PC-9 (cell line): ENCODE measurements around the gene CHD5. TPM values are rescaled to one million over a fixed set of nuclear protein-coding genes. Genes with fewer than 3 reads are reported as not detected.

Source experiments
- BruUV-seq: library from RNA; stranded (reverse); fragments of 400-500 nt; replicated peaks from 2 replicates; lab custom pipeline; 2021; lab: Mats Ljungman, UMichigan
- CTCF ChIA-PET: fragments of 300-600 bp; sonication (Branson Sonifier 250); formaldehyde crosslinking; loops from one replicate; lab custom pipeline; 2022; ENCODE audit warnings: antibody characterized with exemption; lab: Charles Lee
- POLR2A ChIA-PET: fragments of 300-600 bp; sonication (Branson Sonifier 250); formaldehyde crosslinking; loops from one replicate; lab custom pipeline; 2022; ENCODE audit warnings: antibody characterized with exemption; ENCODE audit not compliant: unreplicated experiment; lab: Charles Lee
- DNase-seq, 2 experiments: peaks; one replicate each; pipeline versions ENCODE4 v3.0.0 to v3.0.0-alpha.2; 2015 to 2022; ENCODE audit warnings: mixed read lengths in 1 of 2
- H2AFZ ChIP-seq: fragments of 200-600 bp; sonication (generic); 2 replicates; pipeline ENCODE4 v1.8.1; 2017; ENCODE audit warnings: antibody characterized with exemption
- H3F3A ChIP-seq: fragments of 200-600 bp; sonication (generic); 2 replicates; pipeline ENCODE4 v1.8.1; 2017; ENCODE audit warnings: antibody characterized with exemption, mild to moderate bottlenecking, low read depth; ENCODE audit not compliant: insufficient read depth
- H3K27ac ChIP-seq: fragments of 200-600 bp; sonication (generic); 2 replicates; pipeline ENCODE4 v1.6.1; 2016; ENCODE audit warnings: mixed run types
- H3K27me3 ChIP-seq: fragments of 200-600 bp; sonication (generic); 2 replicates; pipeline ENCODE4 v1.6.1; 2016; ENCODE audit warnings: low read depth, mixed run types; ENCODE audit not compliant: insufficient read depth
- H3K36me3 ChIP-seq: fragments of 200-600 bp; sonication (generic); 2 replicates; pipeline ENCODE4 v1.6.1; 2016; ENCODE audit warnings: low read depth, mixed run types
- H3K4me1 ChIP-seq: fragments of 200-600 bp; sonication (generic); replicated peaks from 2 replicates; pipeline ENCODE4 v1.6.1; 2016; ENCODE audit warnings: mixed run types; ENCODE audit not compliant: insufficient read depth
- H3K4me2 ChIP-seq: fragments of 200-600 bp; sonication (generic); 2 replicates; pipeline ENCODE4 v1.6.1; 2017; ENCODE audit warnings: mixed run types
- H3K4me3 ChIP-seq: fragments of 200-600 bp; sonication (generic); 2 replicates; pipeline ENCODE4 v1.6.1; 2016; ENCODE audit warnings: mixed run types
- H3K79me2 ChIP-seq: fragments of 200-600 bp; sonication (generic); 2 replicates; pipeline ENCODE4 v1.6.1; 2017; ENCODE audit warnings: low read depth, mixed run types
- H3K9me2 ChIP-seq: fragments of 200-600 bp; sonication (generic); 2 replicates; pipeline ENCODE4 v1.8.1; 2017; ENCODE audit warnings: mild to moderate bottlenecking; ENCODE audit not compliant: insufficient read depth
- H3K9me3 ChIP-seq: fragments of 200-600 bp; sonication (generic); 2 replicates; pipeline ENCODE4 v1.8.1; 2016; ENCODE audit warnings: low read depth; ENCODE audit not compliant: insufficient read depth
- H4K20me1 ChIP-seq: fragments of 200-600 bp; sonication (generic); 2 replicates; pipeline ENCODE4 v1.8.1; 2017; ENCODE audit not compliant: insufficient read depth
- CTCF ChIP-seq: fragments of 200-600 bp; sonication (generic); conservative IDR thresholded peaks from 2 replicates; pipeline ENCODE4 v1.6.1; 2017; ENCODE audit warnings: mixed run types, antibody characterized with exemption, mild to moderate bottlenecking, moderate library complexity
- EZH2 ChIP-seq: fragments of 200-600 bp; sonication (generic); IDR thresholded peaks from 2 replicates; pipeline ENCODE4 v1.8.0; 2017; ENCODE audit warnings: antibody characterized with exemption, low read depth
- intact Hi-C: fragments of 100-400 bp; cut with micrococcal nuclease; formaldehyde crosslinking; loops from one replicate; pipeline ENCODE4 v1.10.0; 2022; ENCODE audit not compliant: unreplicated experiment
- total RNA-seq: library from RNA; stranded (reverse); gene quantifications from 2 replicates; pipeline ENCODE4 v1.2.3, GENCODE V29; 2021

Gene CHD5
- total RNA-seq, 1 experiment from 2014 or later: 0.50 TPM

- intact Hi-C loops: no loop called here
- no peak overlapping the region for H3K4me3 ChIP-seq
- H3K9me2 ChIP-seq: no peaks in the 10 kb centered on the region
- TF ChIP-seq EZH2: no peak
- TF ChIP-seq CTCF: no peak
- CTCF ChIA-PET: no interaction called here
- H3K9me3 ChIP-seq: no peaks in the 10 kb centered on the region
- peaks cover 8% of the 10 kb centered on the region; the same call in 1 of the 2 replicates for H3K4me1 ChIP-seq
- no peak overlapping the region for H2AFZ ChIP-seq
- no peaks in the 10 kb centered on the region for H3F3A ChIP-seq
- no peaks in the 10 kb centered on the region for H3K79me2 ChIP-seq
- no peaks in the 10 kb centered on the region for H4K20me1 ChIP-seq
- H3K36me3 ChIP-seq: no peaks in the 10 kb centered on the region
- DNase-seq: no peak
- H3K4me2 ChIP-seq: no peak overlapping the region
- no peak overlapping the region for H3K27ac ChIP-seq
- no TSS peak for BruUV-seq
- POLR2A ChIA-PET: no interaction called here
- H3K27me3 ChIP-seq: no peaks in the 10 kb centered on the region
Observed at GRCh38 chr1:6142734-6143133, 37.4 kb downstream of the CHD5 start.

- Histone ChIP-seq H3K9me3 (no peaks in the 10 kb centered on the region), H3K27ac (no peak overlapping the region), H3K36me3 (no peaks in the 10 kb centered on the region), H3F3A (no peaks in the 10 kb centered on the region), H4K20me1 (no peaks in the 10 kb centered on the region), H3K79me2 (no peaks in the 10 kb centered on the region), H2AFZ (no peak overlapping the region), H3K4me2 (no peak overlapping the region), H3K4me3 (no peak overlapping the region), H3K4me1 (peaks cover 8% of the 10 kb centered on the region; the same call in 1 of the 2 replicates), H3K27me3 (no peaks in the 10 kb centered on the region), H3K9me2 (no peaks in the 10 kb centered on the region)
- POLR2A ChIA-PET: no interaction called here
- no TSS peak for BruUV-seq
- no peak for DNase-seq
- TF ChIP-seq CTCF: no peak
- no peak for TF ChIP-seq EZH2
- intact Hi-C loops: no loop called here
- CTCF ChIA-PET: no interaction called here
Observed at GRCh38 chr1:6142036-6142621, 38.0 kb downstream of the CHD5 start.

- Histone ChIP-seq H3K27ac (no peak overlapping the region), H3F3A (no peaks in the 10 kb centered on the region), H3K4me1 (peaks cover 8% of the 10 kb centered on the region; the same call in 1 of the 2 replicates), H3K9me2 (no peaks in the 10 kb centered on the region), H2AFZ (no peak overlapping the region), H3K4me2 (no peak overlapping the region), H4K20me1 (no peaks in the 10 kb centered on the region), H3K4me3 (no peak overlapping the region), H3K9me3 (no peaks in the 10 kb centered on the region), H3K27me3 (no peaks in the 10 kb centered on the region), H3K36me3 (no peaks in the 10 kb centered on the region), H3K79me2 (no peaks in the 10 kb centered on the region)
- POLR2A ChIA-PET: no interaction called here
- BruUV-seq: no TSS peak
- TF ChIP-seq CTCF (no peak), EZH2 (no peak)
- intact Hi-C loops: no loop called here
- DNase-seq: no peak
- CTCF ChIA-PET: no interaction called here
Observed at GRCh38 chr1:6141592-6141991, 38.5 kb downstream of the CHD5 start.
